ENCODE results near the gene DPM2. TPM values are rescaled to one million over a fixed set of nuclear protein-coding genes. Genes with fewer than 3 reads are reported as not detected.

Gene DPM2
- total RNA-seq, 1 experiment from 2014 or later, result 56.1 TPM

DNA sequence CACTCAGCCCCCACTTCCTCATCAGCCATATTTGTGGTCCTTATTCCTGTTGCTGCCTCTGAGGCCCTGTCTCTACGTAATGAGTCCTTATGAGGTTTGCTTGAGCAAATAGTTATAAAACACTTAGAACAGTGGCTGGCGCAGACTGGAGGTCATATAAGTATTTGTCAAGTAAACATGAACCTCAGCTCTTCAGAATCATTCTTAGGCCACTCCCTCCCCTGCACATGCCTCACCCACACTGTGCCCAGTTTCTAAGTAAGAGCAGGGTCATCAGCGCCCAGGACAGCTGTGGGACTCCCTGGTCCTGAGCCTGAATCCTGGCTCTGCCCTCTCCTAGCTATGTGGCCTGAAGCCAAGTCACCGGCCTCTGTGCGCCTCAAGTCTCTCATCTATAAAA is 24.8 kb downstream of the DPM2 start (continued):
- TF ChIP-seq CREB1 (CRISPR knock-in tag; IDR thresholded peaks at IDR 0.05) (no peak), SMAD3 (CRISPR knock-in tag; IDR thresholded peaks at IDR 0.05; ENCODE audit: borderline replicate concordance) (no peak)

DNA sequence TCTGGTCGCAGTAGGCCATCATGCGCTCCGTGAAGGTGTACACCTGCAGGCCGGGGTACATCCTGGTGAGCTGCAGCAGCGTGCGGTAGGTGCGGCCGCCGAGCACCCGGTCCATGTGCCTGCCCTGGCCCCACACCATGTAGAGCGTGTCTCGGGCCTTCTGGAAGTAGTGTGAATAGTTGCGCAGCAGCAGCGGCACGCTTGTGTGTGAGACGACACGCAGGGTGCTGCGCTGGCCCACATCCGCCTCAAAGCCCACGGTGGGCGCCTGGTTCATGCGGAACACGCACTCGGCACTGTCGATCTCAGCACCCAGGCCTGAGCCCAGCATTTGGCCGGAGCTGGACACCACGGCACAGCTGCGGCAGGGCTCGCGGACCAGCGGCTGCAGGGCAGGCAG is 25.4 kb downstream of the DPM2 start:
- Mint-ChIP-seq H3K9me3 (no peaks in the 10 kb centered on the region), H3K36me3 (peaks cover 6% of the 10 kb centered on the region; the same call in 1 of the 2 replicates), H3K27me3 (ENCODE audit: low read depth) (no peaks in the 10 kb centered on the region; the same call in 1 of the 2 replicates), H3K27ac (no peak overlapping the region), H3K4me1 (peaks cover 7% of the 10 kb centered on the region), H3K4me3 (no peak overlapping the region)
- ATAC-seq, result no peak
- no peak for DNase-seq (ENCODE audit: low spot score)
- TF ChIP-seq PRRX2 (CRISPR knock-in tag; IDR thresholded peaks at IDR 0.05) (no peak), ZNF396 (CRISPR knock-in tag; IDR thresholded peaks at IDR 0.05; ENCODE audit: borderline replicate concordance) (no peak), EMX1 (CRISPR knock-in tag; IDR thresholded peaks at IDR 0.05) (no peak), TCF7 (CRISPR knock-in tag; IDR thresholded peaks at IDR 0.05; ENCODE audit: low read depth) (no peak), CBFB (CRISPR knock-in tag; IDR thresholded peaks at IDR 0.05; ENCODE audit: low read depth) (no peak), MLX (CRISPR knock-in tag; IDR thresholded peaks at IDR 0.05) (no peak), NFYB (CRISPR knock-in tag; conservative IDR thresholded peaks at IDR 0.05; ENCODE audit: low read depth) (no peak), SMAD3 (CRISPR knock-in tag; IDR thresholded peaks at IDR 0.05; ENCODE audit: borderline replicate concordance) (no peak), ZBTB21 (CRISPR knock-in tag; IDR thresholded peaks at IDR 0.05; ENCODE audit: borderline replicate concordance) (no peak), ZNF121 (CRISPR knock-in tag; IDR thresholded peaks at IDR 0.05) (no peak)
- TF ChIP-seq, protein P1, sequence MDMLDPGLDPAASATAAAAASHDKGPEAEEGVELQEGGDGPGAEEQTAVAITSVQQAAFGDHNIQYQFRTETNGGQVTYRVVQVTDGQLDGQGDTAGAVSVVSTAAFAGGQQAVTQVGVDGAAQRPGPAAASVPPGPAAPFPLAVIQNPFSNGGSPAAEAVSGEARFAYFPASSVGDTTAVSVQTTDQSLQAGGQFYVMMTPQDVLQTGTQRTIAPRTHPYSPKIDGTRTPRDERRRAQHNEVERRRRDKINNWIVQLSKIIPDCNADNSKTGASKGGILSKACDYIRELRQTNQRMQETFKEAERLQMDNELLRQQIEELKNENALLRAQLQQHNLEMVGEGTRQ (CRISPR knock-in tag; IDR thresholded peaks at IDR 0.05), result no peak
- TF ChIP-seq, protein P2, sequence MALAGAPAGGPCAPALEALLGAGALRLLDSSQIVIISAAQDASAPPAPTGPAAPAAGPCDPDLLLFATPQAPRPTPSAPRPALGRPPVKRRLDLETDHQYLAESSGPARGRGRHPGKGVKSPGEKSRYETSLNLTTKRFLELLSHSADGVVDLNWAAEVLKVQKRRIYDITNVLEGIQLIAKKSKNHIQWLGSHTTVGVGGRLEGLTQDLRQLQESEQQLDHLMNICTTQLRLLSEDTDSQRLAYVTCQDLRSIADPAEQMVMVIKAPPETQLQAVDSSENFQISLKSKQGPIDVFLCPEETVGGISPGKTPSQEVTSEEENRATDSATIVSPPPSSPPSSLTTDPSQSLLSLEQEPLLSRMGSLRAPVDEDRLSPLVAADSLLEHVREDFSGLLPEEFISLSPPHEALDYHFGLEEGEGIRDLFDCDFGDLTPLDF (CRISPR knock-in tag; IDR thresholded peaks at IDR 0.05), result no peak
- TF ChIP-seq, protein P3, sequence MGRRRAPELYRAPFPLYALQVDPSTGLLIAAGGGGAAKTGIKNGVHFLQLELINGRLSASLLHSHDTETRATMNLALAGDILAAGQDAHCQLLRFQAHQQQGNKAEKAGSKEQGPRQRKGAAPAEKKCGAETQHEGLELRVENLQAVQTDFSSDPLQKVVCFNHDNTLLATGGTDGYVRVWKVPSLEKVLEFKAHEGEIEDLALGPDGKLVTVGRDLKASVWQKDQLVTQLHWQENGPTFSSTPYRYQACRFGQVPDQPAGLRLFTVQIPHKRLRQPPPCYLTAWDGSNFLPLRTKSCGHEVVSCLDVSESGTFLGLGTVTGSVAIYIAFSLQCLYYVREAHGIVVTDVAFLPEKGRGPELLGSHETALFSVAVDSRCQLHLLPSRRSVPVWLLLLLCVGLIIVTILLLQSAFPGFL (CRISPR knock-in tag; IDR thresholded peaks at IDR 0.05; ENCODE audit: borderline replicate concordance), result no peak
- TF ChIP-seq, protein P4, sequence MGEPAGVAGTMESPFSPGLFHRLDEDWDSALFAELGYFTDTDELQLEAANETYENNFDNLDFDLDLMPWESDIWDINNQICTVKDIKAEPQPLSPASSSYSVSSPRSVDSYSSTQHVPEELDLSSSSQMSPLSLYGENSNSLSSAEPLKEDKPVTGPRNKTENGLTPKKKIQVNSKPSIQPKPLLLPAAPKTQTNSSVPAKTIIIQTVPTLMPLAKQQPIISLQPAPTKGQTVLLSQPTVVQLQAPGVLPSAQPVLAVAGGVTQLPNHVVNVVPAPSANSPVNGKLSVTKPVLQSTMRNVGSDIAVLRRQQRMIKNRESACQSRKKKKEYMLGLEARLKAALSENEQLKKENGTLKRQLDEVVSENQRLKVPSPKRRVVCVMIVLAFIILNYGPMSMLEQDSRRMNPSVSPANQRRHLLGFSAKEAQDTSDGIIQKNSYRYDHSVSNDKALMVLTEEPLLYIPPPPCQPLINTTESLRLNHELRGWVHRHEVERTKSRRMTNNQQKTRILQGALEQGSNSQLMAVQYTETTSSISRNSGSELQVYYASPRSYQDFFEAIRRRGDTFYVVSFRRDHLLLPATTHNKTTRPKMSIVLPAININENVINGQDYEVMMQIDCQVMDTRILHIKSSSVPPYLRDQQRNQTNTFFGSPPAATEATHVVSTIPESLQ (CRISPR knock-in tag; IDR thresholded peaks at IDR 0.05), result no peak
- ChIA-PET POLR2A (no interaction called here), CTCF (no interaction called here)

GRCh38 chr9:127910613-127911205 is 26.9 kb downstream of the DPM2 start:
- H3K9me3 Mint-ChIP-seq, result no peaks in the 10 kb centered on the region
- ATAC-seq (no peak), DNase-seq (ENCODE audit: low spot score) (no peak)
- peak overlapping the region; percentile 55 for H3K27ac Mint-ChIP-seq
- ChIA-PET CTCF (interaction anchor here (1.0 to 1.6 kb wide), 7 partner anchors 10 to 147 kb away, joined by 3 to 8 read pairs (median 4); no protein-coding TSS in a partner anchor), POLR2A (interaction anchor here (0.6 kb wide), 1 partner anchor 1081 kb away, joined by 4 read pairs; no protein-coding TSS in a partner anchor)
- H3K36me3 Mint-ChIP-seq, result peaks cover 6% of the 10 kb centered on the region; the same call in 1 of the 2 replicates
- 0 out of 2 replicates have a peak, but pooled peaks cover under 1% of the 10 kb centered on the region for H3K4me1 Mint-ChIP-seq
- no peaks in the 10 kb centered on the region for H3K27me3 Mint-ChIP-seq (ENCODE audit: low read depth)
- H3K4me3 Mint-ChIP-seq, result no peak overlapping the region
- TF ChIP-seq AFF4 (CRISPR knock-in tag; IDR thresholded peaks at IDR 0.05; ENCODE audit: borderline replicate concordance) (no peak), JUN (CRISPR knock-in tag; IDR thresholded peaks at IDR 0.05) (no peak), SMAD3 (CRISPR knock-in tag; IDR thresholded peaks at IDR 0.05; ENCODE audit: borderline replicate concordance) (no peak), CREB1 (CRISPR knock-in tag; IDR thresholded peaks at IDR 0.05) (no peak)
- TF ChIP-seq, protein P5, sequence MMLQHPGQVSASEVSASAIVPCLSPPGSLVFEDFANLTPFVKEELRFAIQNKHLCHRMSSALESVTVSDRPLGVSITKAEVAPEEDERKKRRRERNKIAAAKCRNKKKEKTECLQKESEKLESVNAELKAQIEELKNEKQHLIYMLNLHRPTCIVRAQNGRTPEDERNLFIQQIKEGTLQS (CRISPR knock-in tag; conservative IDR thresholded peaks at IDR 0.05), result no peak
- TF ChIP-seq, protein P6, sequence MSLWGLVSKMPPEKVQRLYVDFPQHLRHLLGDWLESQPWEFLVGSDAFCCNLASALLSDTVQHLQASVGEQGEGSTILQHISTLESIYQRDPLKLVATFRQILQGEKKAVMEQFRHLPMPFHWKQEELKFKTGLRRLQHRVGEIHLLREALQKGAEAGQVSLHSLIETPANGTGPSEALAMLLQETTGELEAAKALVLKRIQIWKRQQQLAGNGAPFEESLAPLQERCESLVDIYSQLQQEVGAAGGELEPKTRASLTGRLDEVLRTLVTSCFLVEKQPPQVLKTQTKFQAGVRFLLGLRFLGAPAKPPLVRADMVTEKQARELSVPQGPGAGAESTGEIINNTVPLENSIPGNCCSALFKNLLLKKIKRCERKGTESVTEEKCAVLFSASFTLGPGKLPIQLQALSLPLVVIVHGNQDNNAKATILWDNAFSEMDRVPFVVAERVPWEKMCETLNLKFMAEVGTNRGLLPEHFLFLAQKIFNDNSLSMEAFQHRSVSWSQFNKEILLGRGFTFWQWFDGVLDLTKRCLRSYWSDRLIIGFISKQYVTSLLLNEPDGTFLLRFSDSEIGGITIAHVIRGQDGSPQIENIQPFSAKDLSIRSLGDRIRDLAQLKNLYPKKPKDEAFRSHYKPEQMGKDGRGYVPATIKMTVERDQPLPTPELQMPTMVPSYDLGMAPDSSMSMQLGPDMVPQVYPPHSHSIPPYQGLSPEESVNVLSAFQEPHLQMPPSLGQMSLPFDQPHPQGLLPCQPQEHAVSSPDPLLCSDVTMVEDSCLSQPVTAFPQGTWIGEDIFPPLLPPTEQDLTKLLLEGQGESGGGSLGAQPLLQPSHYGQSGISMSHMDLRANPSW (CRISPR knock-in tag; conservative IDR thresholded peaks at IDR 0.05; ENCODE audit: low read depth), result no peak
